Measurements from ENCODE around the gene MOCOS.
"Not testable (repeated sequence)": the region's sequence is repeated elsewhere in the genome, so short reads cannot be mapped to it uniquely, and the experiment has no call there.

Gene MOCOS

GRCh38 chr18:36187193-36187825, at the start of gene MOCOS:
Gene MOCOS, plus strand, starts transcription at chr18:36187497. Its CDS starts 43 bp downstream, at chr18:36187540.
- no peak for DNase-seq

- DNase-seq = no peak
Measured at GRCh38 chr18:36139245-36139644, 48.1 kb upstream of the MOCOS start.

DNA sequence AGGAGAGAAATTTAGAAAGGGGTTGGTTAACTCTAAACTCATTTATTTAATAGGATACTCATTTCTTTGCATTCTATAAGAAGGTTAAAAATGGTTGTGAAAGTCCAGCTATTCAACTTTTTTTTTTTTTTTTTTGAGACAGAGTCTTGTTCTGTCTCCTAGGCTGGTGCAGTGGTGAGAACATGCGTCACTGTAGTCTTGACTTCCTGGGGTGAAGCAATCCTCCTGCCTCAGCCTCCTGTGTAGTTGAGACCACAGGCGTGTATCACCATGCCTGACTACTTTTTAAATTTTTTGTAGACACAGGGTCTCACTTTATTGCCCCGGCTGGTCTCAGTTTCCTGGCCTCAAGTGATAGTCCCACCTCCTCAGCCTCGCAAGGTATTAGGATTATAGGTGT, 45.7 kb upstream of the MOCOS start:
- no peak for DNase-seq

GRCh38 chr18:36142751-36143150, 44.5 kb upstream of the MOCOS start:
- no peak for DNase-seq

DNA sequence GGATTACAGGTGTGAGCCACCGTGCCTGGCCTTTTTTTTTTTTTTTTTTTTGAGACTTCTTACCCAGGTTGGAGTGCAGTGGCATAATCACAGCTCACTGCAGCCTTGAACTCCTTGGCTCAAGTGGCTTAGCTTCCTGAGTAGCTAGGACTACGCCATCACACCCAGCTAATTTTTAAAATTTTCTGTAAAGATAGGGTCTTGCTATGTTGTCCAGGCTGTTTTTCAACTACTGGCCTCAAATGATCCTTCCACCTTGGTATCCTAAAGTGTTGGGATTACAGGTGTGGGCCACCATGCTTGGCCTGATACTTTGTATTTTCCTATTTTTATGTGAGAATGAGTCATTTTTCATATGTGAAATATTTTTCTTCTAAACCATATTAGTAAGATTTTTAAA, 43.9 kb upstream of the MOCOS start:
- no peak for DNase-seq

GRCh38 chr18:36149514-36150289, 37.6 kb upstream of the MOCOS start:
- DNase-seq = no peak

DNA sequence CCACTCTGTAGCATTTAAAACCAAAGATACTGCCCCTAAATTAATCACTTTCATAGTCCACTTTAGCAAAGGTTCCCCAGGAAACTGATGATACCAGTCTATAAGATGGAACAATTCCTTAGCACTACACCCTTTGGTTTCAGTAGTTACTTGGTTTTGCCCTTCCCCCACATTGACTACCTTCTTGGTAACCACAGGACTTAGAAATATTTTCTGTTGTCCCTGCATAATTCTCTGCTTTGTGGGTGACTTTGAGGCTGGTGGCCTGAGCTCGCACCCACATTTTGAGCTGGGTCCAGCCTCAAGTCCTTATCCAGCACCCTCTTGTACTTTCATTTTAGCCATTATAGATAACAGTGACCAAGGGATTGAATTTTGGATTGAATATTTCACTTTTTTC, 34.5 kb upstream of the MOCOS start:
- no peak for DNase-seq

GRCh38 chr18:36153203-36153602, 34.1 kb upstream of the MOCOS start:
- no peak for DNase-seq

DNA sequence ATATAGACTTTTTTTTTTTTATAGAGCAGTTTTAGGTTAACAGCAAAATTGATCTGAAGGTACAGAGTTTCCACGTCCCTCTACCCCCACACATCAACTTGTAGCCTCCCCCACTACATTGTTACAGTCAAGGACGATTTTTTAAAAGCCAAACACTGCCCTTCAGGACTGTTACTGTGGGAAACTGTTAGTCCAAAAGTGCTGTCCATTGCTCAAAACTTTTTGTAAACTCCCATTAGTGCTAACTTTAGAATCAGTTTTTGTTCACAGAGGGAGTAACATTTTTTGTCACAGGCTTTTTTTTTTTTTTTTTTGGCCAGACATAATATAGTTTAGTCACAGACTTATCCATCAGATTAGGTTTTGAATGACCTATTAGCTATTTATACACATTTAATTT, 33.5 kb upstream of the MOCOS start:
- DNase-seq = no peak

DNA sequence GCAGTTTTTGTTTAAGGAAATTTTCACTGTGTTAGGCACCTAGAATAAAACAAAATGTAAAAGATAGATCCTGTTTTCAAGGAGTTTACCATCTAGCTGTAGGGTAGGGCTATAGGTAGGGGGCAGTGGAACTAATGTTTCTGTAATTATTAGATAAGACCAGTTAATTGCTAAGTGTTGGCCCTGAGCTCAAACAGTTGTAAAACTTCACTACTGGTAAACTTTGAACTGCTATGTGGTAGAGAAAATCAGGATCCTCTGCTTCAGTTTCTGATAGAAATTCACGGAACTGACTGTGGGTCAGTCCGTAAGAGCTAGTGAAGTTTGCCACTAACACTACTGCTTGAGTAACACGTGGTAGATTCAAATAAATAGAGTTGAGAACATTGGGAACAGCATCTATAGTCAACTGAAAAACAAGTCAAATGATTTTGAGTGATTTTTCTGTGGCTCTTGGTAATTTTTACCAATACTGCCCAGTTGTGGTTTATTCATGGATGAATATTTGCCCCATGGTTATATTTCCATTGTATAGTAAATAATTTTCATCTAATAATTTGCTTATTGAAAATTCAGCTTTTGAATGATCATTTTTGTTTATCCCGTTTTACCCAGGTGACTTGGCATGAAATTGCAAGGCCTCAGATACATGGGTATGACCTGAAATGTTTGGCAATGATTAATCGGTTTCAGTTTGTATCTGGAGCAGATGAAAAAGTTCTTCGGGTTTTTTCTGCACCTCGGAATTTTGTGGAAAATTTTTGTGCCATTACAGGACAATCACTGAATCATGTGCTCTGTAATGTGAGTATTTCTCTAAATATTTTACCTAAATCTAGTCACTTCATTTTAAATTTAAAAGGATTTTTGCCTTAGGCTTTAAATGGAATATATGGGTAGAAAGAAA, 31.2 kb upstream of the MOCOS start:
- no peak for DNase-seq

DNA sequence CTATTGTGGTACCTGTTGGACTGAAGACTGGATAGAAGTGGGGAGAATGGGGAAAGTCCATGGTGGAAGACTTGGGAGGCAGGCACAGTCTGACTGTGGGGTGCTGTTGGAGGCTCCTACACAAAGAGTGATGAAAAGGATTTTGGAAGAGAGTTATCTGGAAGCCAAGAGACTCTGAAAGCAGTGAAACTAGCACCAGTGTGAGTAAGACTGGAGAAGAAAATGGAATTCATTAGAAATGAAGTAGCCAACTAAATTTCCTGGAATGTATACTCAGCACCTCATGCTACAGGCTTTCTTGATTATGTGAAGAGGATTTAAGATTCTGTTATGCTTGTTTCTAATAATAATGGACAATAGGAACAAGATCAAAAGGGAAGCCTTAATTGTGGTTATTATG, 29.9 kb upstream of the MOCOS start:
- no peak for DNase-seq

GRCh38 chr18:36158266-36158867, 28.9 kb upstream of the MOCOS start:
- DNase-seq = no peak

DNA sequence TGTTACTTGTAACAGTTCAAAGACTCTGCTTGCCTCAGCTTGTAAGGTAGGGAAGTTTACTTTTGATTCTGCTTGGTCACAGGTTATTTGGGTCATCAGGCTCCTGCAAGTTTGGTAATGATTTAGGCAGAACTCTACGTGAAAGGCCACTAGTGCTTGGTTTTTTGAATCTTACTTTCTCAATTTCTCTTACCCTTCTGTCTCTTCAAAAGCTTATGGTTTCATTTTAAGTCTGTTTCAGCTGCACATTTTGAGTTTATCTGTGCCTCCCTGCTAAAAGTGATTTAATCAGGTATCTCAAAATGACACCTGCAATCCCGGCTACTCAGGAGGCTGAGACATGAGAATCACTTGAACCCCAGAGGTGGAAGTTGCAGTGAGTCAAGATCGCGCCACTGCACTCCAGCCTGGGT, 26.3 kb upstream of the MOCOS start:
- DNase-seq = no peak

DNA sequence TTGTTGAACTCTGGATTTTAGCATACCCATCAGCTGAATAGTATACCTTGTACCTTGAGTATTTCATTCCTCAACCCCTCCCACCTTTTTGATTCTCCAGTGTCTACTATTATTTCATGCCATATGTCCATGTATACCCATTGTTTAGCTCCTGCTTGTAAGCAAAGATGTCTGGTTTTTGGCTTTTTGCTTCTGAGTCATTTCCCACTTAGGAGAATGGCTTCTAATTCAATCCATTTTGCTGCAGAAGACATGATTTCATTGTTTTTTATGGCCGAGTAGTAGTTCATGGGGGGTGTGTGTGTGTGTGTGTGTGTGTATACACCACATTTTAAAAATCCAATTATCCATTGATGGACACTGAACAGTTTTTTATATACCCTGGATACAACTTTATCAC, 24.3 kb upstream of the MOCOS start:
- DNase-seq = no peak

- no peak for DNase-seq
Measured at GRCh38 chr18:36167692-36168218, 19.5 kb upstream of the MOCOS start.

- not testable (repeated sequence) for DNase-seq
Measured at GRCh38 chr18:36168296-36168695, 19.0 kb upstream of the MOCOS start.

DNA sequence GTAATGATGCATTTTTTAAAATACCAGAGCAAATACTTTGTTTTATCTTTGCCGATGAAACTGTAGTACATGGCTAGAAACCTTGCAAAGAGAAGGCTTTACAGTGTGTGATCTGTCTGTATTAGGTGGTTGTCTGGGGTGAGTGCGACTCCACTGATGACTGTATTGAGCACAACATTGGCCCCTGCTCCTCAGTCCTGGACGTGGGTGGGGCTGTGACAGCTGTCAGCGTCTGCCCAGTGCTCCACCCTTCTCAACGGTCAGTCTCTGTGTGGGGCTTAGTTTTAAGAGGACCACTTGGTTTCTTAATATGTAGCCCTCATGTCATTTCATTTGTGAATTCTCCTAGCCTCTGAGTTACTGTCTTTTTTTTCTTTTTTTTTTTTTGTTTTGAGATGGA, 17.4 kb upstream of the MOCOS start:
- no peak for DNase-seq

GRCh38 chr18:36175481-36175880, 11.8 kb upstream of the MOCOS start:
- DNase-seq = no peak

- no peak for DNase-seq
Measured at GRCh38 chr18:36176177-36176584, 11.1 kb upstream of the MOCOS start.

GRCh38 chr18:36176711-36177110, 10.6 kb upstream of the MOCOS start:
- no peak for DNase-seq

DNA sequence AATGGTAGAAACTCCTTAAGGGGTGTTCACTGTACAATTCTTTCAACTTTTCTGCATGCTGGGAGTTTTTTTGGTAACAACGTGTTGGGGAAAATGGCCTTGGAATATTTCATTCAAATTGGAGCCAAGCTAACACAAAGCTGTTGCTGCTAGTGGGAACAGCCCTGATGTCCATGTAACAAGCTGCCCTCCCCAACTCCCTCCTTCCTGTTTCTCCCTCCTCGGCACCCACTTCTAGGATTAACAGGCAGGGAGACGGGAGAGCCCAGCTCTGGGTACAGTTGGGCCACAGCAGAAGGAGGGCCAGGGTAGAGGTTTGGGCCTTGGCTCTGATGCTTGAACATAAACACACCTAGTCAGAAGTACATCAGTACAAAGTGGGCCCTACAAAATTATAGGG, 9.4 kb upstream of the MOCOS start:
- DNase-seq = no peak

DNA sequence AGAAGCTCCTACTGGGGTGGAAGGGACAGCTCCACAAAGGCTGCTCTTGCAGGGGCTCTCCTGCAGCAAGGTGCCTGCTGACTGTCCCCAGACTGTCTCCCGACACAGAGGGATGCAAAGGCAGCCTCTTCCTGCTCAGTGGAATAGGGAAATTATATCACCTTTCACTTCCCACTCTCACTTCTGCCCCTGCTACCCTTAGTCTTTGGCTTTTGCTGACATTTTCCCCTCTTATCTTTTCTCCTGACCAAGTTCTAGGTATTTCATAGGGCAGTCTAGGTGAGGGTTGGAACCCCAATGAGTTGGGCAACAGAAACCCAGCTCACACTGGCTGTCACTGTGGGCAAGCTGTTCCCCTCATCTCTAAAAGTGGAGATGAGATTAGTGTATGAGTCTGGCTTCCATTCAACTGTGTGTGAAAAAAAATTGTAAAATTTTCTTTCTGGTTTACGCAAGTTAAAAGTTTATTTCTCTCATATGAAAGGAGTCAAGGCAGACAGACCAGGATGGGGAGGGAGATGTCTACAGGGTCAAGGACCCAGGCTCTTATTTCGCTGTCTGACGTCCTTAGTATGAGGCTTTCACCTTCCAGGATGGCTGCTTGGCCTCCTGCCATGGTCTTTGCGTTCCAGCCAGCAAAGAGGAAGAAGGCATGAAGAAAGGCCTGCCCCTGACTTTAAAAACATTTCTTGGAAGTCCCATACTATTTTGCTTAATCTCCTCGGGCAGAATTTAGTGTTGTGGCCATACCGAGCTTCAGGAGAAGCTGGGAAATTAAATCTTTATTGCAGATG, 7.5 kb upstream of the MOCOS start:
- no peak for DNase-seq

Measured in activated CD4-positive, alpha-beta T cell treated with anti-CD3 and anti-CD28 coated beads, Interleukin-2, amount 50 U/mL, for 4 hours (primary cell).